ENCODE data around the gene AKAP17A. TPM values are rescaled to one million over a fixed set of nuclear protein-coding genes. Genes with fewer than 3 reads are reported as not detected.

AKAP17A gene
- total RNA-seq, 2 donors from 2014 or later: 42.2 to 50.9 TPM

GRCh38 chrX:1589356-1590130 is 1.9 kb upstream of the AKAP17A start:
- H3K4me1 Mint-ChIP-seq: peaks cover 10% of the 10 kb centered on the region
- no peaks in the 10 kb centered on the region for H3K27me3 ChIP-seq (ENCODE audit: control insufficient read depth, insufficient read depth, low read length, poor library complexity, severe bottlenecking)
- WGBS, 2 experiments (ENCODE audit: insufficient coverage in 1 of 2, insufficient read length in 1 of 2): 92% methylated on average over 8 to 10 of the region's 12 CpGs
- no peak overlapping the region for H3K4me3 ChIP-seq (ENCODE audit: low read length)
- H3K9me3 Mint-ChIP-seq: no peaks in the 10 kb centered on the region
- no peak overlapping the region for H3K9ac ChIP-seq (ENCODE audit: extremely low read depth, low read length, poor library complexity, severe bottlenecking)
- no peak for TF ChIP-seq CTCF (conservative IDR thresholded peaks at IDR 0.05)
- H3K27me3 Mint-ChIP-seq (ENCODE audit: insufficient read depth): no peaks in the 10 kb centered on the region
- H3K27ac Mint-ChIP-seq: no peak overlapping the region
- H3K4me1 ChIP-seq (ENCODE audit: control insufficient read depth, insufficient read depth, low read length): peaks cover 4% of the 10 kb centered on the region
- H3K36me3 ChIP-seq (ENCODE audit: control insufficient read depth, insufficient read depth, low read length): peaks cover 15% of the 10 kb centered on the region
- no peak overlapping the region for H3K4me3 Mint-ChIP-seq
- DNase-seq: peak; percentile 49
- H3K9me3 ChIP-seq (ENCODE audit: control insufficient read depth, low read length): no peaks in the 10 kb centered on the region
- no peak overlapping the region for H3K27ac ChIP-seq (ENCODE audit: low read depth, low read length)
- H3K36me3 Mint-ChIP-seq (ENCODE audit: low read depth): peaks cover 14% of the 10 kb centered on the region

- H3K9me3 ChIP-seq (ENCODE audit: control insufficient read depth, low read length): no peaks in the 10 kb centered on the region
- H3K27ac ChIP-seq (ENCODE audit: low read depth, low read length): peak overlapping the region; percentile 32
- H3K27me3 ChIP-seq (ENCODE audit: control insufficient read depth, insufficient read depth, low read length, poor library complexity, severe bottlenecking): no peaks in the 10 kb centered on the region
- H3K4me1 ChIP-seq (ENCODE audit: control insufficient read depth, insufficient read depth, low read length): peaks cover 4% of the 10 kb centered on the region
- H3K9ac ChIP-seq (ENCODE audit: extremely low read depth, low read length, poor library complexity, severe bottlenecking): peak overlapping the region; percentile 80
- WGBS, 2 experiments (ENCODE audit: insufficient coverage in 1 of 2, insufficient read length in 1 of 2): 1% methylated on average over 17 to 30 of the region's 35 CpGs
- peak; percentile 51 for DNase-seq
- Mint-ChIP-seq H3K4me3 (peak overlapping the region; percentile 92), H3K27ac (peak overlapping the region; percentile 95), H3K9me3 (no peaks in the 10 kb centered on the region), H3K36me3 (ENCODE audit: low read depth) (peaks cover 33% of the 10 kb centered on the region), H3K4me1 (peaks cover 10% of the 10 kb centered on the region), H3K27me3 (ENCODE audit: insufficient read depth) (no peaks in the 10 kb centered on the region)
- TF ChIP-seq CTCF (conservative IDR thresholded peaks at IDR 0.05): no peak
- peak overlapping the region; percentile 93 for H3K4me3 ChIP-seq (ENCODE audit: low read length)
- H3K36me3 ChIP-seq (ENCODE audit: control insufficient read depth, insufficient read depth, low read length): peaks cover 32% of the 10 kb centered on the region
These were observed 562 bp downstream of the AKAP17A start for GRCh38 chrX:1591863-1592469.

- peak overlapping the region; percentile 93 for H3K4me3 ChIP-seq (ENCODE audit: low read length)
- H3K36me3 ChIP-seq (ENCODE audit: control insufficient read depth, insufficient read depth, low read length): peaks cover 32% of the 10 kb centered on the region
- Mint-ChIP-seq H3K36me3 (ENCODE audit: low read depth) (peaks cover 40% of the 10 kb centered on the region), H3K4me1 (peaks cover 10% of the 10 kb centered on the region), H3K9me3 (no peaks in the 10 kb centered on the region), H3K27me3 (ENCODE audit: insufficient read depth) (no peaks in the 10 kb centered on the region), H3K27ac (peak overlapping the region; percentile 90), H3K4me3 (peak overlapping the region; percentile 92)
- H3K9me3 ChIP-seq (ENCODE audit: control insufficient read depth, low read length): no peaks in the 10 kb centered on the region
- H3K4me1 ChIP-seq (ENCODE audit: control insufficient read depth, insufficient read depth, low read length): peaks cover 4% of the 10 kb centered on the region
- peak overlapping the region; percentile 80 for H3K9ac ChIP-seq (ENCODE audit: extremely low read depth, low read length, poor library complexity, severe bottlenecking)
- H3K27ac ChIP-seq (ENCODE audit: low read depth, low read length): no peak overlapping the region
- no peak for TF ChIP-seq CTCF (conservative IDR thresholded peaks at IDR 0.05)
- DNase-seq: peak; percentile 85
- 11 to 12% methylated on average over 19 to 27 of the region's 28 CpGs for WGBS, 2 experiments (ENCODE audit: insufficient coverage in 1 of 2, insufficient read length in 1 of 2)
- H3K27me3 ChIP-seq (ENCODE audit: control insufficient read depth, insufficient read depth, low read length, poor library complexity, severe bottlenecking): no peaks in the 10 kb centered on the region
These were observed 1.2 kb downstream of the AKAP17A start for GRCh38 chrX:1592470-1593142.

Measured in endodermal cell (in vitro differentiated cells).